Activated CD4-positive, alpha-beta T cell treated with anti-CD3 and anti-CD28 coated beads for 36 hours (primary cell): ENCODE data around the gene CHMP5. TPM values are rescaled to one million over a fixed set of nuclear protein-coding genes. Genes with fewer than 3 reads are reported as not detected.
A peak's percentile ranks its signal among the peaks of the same experiment; 100 is the strongest.

Source experiments
- ATAC-seq: fragments of 200-7000 bp; cut with Tn5 transposase; one replicate; pipeline ENCODE4 v1.10.0; 2021; ENCODE audit warnings: mild to moderate bottlenecking, moderate library complexity
- CTCF ChIA-PET: fragments of 350-600 bp; sonication (Branson Sonifier 250); formaldehyde crosslinking; loops from one replicate; lab custom pipeline; 2021; ENCODE audit warnings: antibody characterized with exemption; lab: Charles Lee
- POLR2A ChIA-PET: fragments of 350-600 bp; sonication (Branson Sonifier 250); formaldehyde crosslinking; loops from one replicate; lab custom pipeline; 2021; ENCODE audit warnings: antibody characterized with exemption, inconsistent platforms; lab: Charles Lee
- DNase-seq: peaks from one replicate; pipeline ENCODE4 v3.0.0-alpha.2; 2020
- H3K27ac Mint-ChIP-seq: one replicate; pipeline ENCODE4 v1.8.0; 2021; ENCODE audit warnings: mixed read lengths
- H3K27me3 Mint-ChIP-seq: one replicate; pipeline ENCODE4 v1.8.0; 2021; ENCODE audit warnings: mixed read lengths
- H3K36me3 Mint-ChIP-seq: one replicate; pipeline ENCODE4 v1.8.0; 2021; ENCODE audit warnings: low read depth, mixed read lengths
- H3K4me1 Mint-ChIP-seq: one replicate; pipeline ENCODE4 v1.8.0; 2021; ENCODE audit warnings: mixed read lengths
- H3K4me3 Mint-ChIP-seq: one replicate; pipeline ENCODE4 v1.8.0; 2021; ENCODE audit warnings: mild to moderate bottlenecking, moderate library complexity, mixed read lengths
- H3K9me3 Mint-ChIP-seq: one replicate; pipeline ENCODE4 v1.8.0; 2021; ENCODE audit warnings: low read depth, mixed read lengths
- intact Hi-C, 2 experiments: fragments of 100-400 bp; cut with DNase I in 1 of 2; cut with micrococcal nuclease in 1 of 2; formaldehyde crosslinking; loops; one replicate each; pipeline versions ENCODE4 v1.14.2 to v1.15.1; 2022 to 2024; cut with DNase I, micrococcal nuclease
- total RNA-seq, 2 experiments: library from RNA; stranded (reverse); gene quantifications; one replicate each; pipeline ENCODE4 v1.2.3, GENCODE V29; 2021

Gene CHMP5
- total RNA-seq, 2 experiments from 2014 or later = 102 to 106 TPM

GRCh38 chr9:33273266-33273971 is 8.6 kb downstream of the CHMP5 start:
- Mint-ChIP-seq H3K4me3 (no peak overlapping the region), H3K9me3 (no peaks in the 10 kb centered on the region), H3K27me3 (no peaks in the 10 kb centered on the region), H3K4me1 (peaks cover 8% of the 10 kb centered on the region), H3K27ac (no peak overlapping the region), H3K36me3 (peaks cover 47% of the 10 kb centered on the region)
- ChIA-PET POLR2A (interaction anchor here (0.6 to 0.7 kb wide), 4 partner anchors 60 to 1208 kb away, joined by 3 to 4 read pairs (median 3); no protein-coding TSS in a partner anchor), CTCF (interaction anchor here (1.1 to 1.6 kb wide), 3 partner anchors 10 to 17 kb away, joined by 3 to 9 read pairs (median 6); partner anchors contain the start of gene NFX1)
- intact Hi-C loops = no loop called here
- no peak for DNase-seq
- ATAC-seq = no peak

- ATAC-seq (no peak), DNase-seq (no peak)
- intact Hi-C loops = no loop called here
- ChIA-PET POLR2A (no interaction called here), CTCF (interaction anchor here (1.1 to 1.6 kb wide), 3 partner anchors 10 to 16 kb away, joined by 3 to 9 read pairs (median 6); partner anchors contain the start of gene NFX1)
- Mint-ChIP-seq H3K27me3 (no peaks in the 10 kb centered on the region), H3K4me1 (peaks cover 8% of the 10 kb centered on the region), H3K9me3 (no peaks in the 10 kb centered on the region), H3K27ac (no peak overlapping the region), H3K36me3 (peaks cover 48% of the 10 kb centered on the region), H3K4me3 (no peak overlapping the region)
These were observed 9.1 kb downstream of the CHMP5 start for GRCh38 chr9:33273972-33274328.

- Mint-ChIP-seq H3K4me3 (no peak overlapping the region), H3K4me1 (peaks cover 12% of the 10 kb centered on the region), H3K27me3 (no peaks in the 10 kb centered on the region), H3K9me3 (no peaks in the 10 kb centered on the region), H3K27ac (no peak overlapping the region), H3K36me3 (peaks cover 53% of the 10 kb centered on the region)
- ATAC-seq (no peak), DNase-seq (no peak)
- POLR2A ChIA-PET = no interaction called here
- CTCF ChIA-PET = interaction anchor here (0.6 to 1.8 kb wide), 2 partner anchors 10 to 39 kb away, joined by 3 to 13 read pairs; no protein-coding TSS in a partner anchor
- intact Hi-C loops = no loop called here
These were observed 12.6 kb downstream of the CHMP5 start for GRCh38 chr9:33277484-33277883.

- Mint-ChIP-seq H3K27ac (no peak overlapping the region), H3K36me3 (peaks cover 10% of the 10 kb centered on the region), H3K27me3 (no peaks in the 10 kb centered on the region), H3K9me3 (no peaks in the 10 kb centered on the region), H3K4me3 (no peak overlapping the region), H3K4me1 (peaks cover 20% of the 10 kb centered on the region)
- intact Hi-C loops = loop anchor here (5.0 kb wide), 3 partner anchors 92 to 437 kb away; no protein-coding TSS in a partner anchor
- DNase-seq = no peak
- ATAC-seq = no peak
- ChIA-PET CTCF (interaction anchor here (0.6 to 1.5 kb wide), 6 partner anchors 10 to 338 kb away, joined by 3 to 9 read pairs (median 4); no protein-coding TSS in a partner anchor), POLR2A (no interaction called here)
These were observed 20.7 kb downstream of the CHMP5 start for GRCh38 chr9:33285502-33285901.

- no peak overlapping the region for H3K4me3 Mint-ChIP-seq
- ChIA-PET CTCF (interaction anchor here (0.5 to 2.2 kb wide), 16 partner anchors 9 to 1346 kb away, joined by 3 to 21 read pairs (median 6); partner anchors contain the start of gene NOL6), POLR2A (interaction anchor here (0.6 kb wide), 1 partner anchor 214 kb away, joined by 3 read pairs; no protein-coding TSS in a partner anchor)
- H3K4me1 Mint-ChIP-seq = peaks cover 32% of the 10 kb centered on the region
- H3K27me3 Mint-ChIP-seq = no peaks in the 10 kb centered on the region
- no peak for ATAC-seq
- intact Hi-C loops = loop anchor here (1.0 to 5.0 kb wide), 6 partner anchors 88 to 435 kb away; no protein-coding TSS in a partner anchor
- peak overlapping the region; percentile 65 for H3K27ac Mint-ChIP-seq
- H3K36me3 Mint-ChIP-seq = peaks cover 12% of the 10 kb centered on the region
- H3K9me3 Mint-ChIP-seq = no peaks in the 10 kb centered on the region
- peak; percentile 68 for DNase-seq
These were observed 22.2 kb downstream of the CHMP5 start for GRCh38 chr9:33287087-33287490.

GRCh38 chr9:33288235-33288634 is 23.4 kb downstream of the CHMP5 start:
- H3K27ac Mint-ChIP-seq = peak overlapping the region; percentile 83
- H3K9me3 Mint-ChIP-seq = no peaks in the 10 kb centered on the region
- ATAC-seq (no peak), DNase-seq (no peak)
- ChIA-PET CTCF (interaction anchor here (0.6 to 2.2 kb wide), 8 partner anchors 9 to 184 kb away, joined by 3 to 21 read pairs (median 10); no protein-coding TSS in a partner anchor), POLR2A (interaction anchor here (0.6 kb wide), 1 partner anchor 147 kb away, joined by 3 read pairs; no protein-coding TSS in a partner anchor)
- intact Hi-C loops = loop anchor here (5.0 kb wide), 3 partner anchors 89 to 434 kb away; no protein-coding TSS in a partner anchor
- H3K4me1 Mint-ChIP-seq = peaks cover 44% of the 10 kb centered on the region
- peaks cover 19% of the 10 kb centered on the region for H3K36me3 Mint-ChIP-seq
- H3K4me3 Mint-ChIP-seq = no peak overlapping the region
- no peaks in the 10 kb centered on the region for H3K27me3 Mint-ChIP-seq

GRCh38 chr9:33288828-33289483 is 24.1 kb downstream of the CHMP5 start:
- Mint-ChIP-seq H3K27ac (peak overlapping the region; percentile 99), H3K4me1 (peaks cover 51% of the 10 kb centered on the region), H3K36me3 (peaks cover 21% of the 10 kb centered on the region), H3K27me3 (no peaks in the 10 kb centered on the region), H3K4me3 (peak overlapping the region; percentile 90), H3K9me3 (no peaks in the 10 kb centered on the region)
- DNase-seq (no peak), ATAC-seq (no peak)
- POLR2A ChIA-PET = interaction anchor here (0.6 kb wide), 1 partner anchor 146 kb away, joined by 3 read pairs; no protein-coding TSS in a partner anchor
- intact Hi-C loops = loop anchor here (5.0 kb wide), 3 partner anchors 88 to 433 kb away; no protein-coding TSS in a partner anchor
- CTCF ChIA-PET = interaction anchor here (1.5 kb wide), 1 partner anchor 19 kb away, joined by 4 read pairs; no protein-coding TSS in a partner anchor

- Mint-ChIP-seq H3K27me3 (no peaks in the 10 kb centered on the region), H3K4me1 (peaks cover 56% of the 10 kb centered on the region), H3K4me3 (peak overlapping the region; percentile 90), H3K27ac (peak overlapping the region; percentile 99), H3K36me3 (peaks cover 25% of the 10 kb centered on the region), H3K9me3 (no peaks in the 10 kb centered on the region)
- peak; percentile 56 for DNase-seq
- ChIA-PET POLR2A (interaction anchor here (0.7 to 1.4 kb wide), 6 partner anchors 32 to 264 kb away, joined by 3 to 10 read pairs (median 4); partner anchors contain the start of genes DNAJA1 and SMU1), CTCF (interaction anchor here (1.2 to 1.5 kb wide), 3 partner anchors 19 to 63 kb away, joined by 4 to 6 read pairs (median 4); no protein-coding TSS in a partner anchor)
- ATAC-seq = no peak
- intact Hi-C loops = loop anchor here (5.0 kb wide), 3 partner anchors 88 to 433 kb away; no protein-coding TSS in a partner anchor
These were observed 24.6 kb downstream of the CHMP5 start for GRCh38 chr9:33289496-33289895.

GRCh38 chr9:33289936-33290246 is 25.0 kb downstream of the CHMP5 start:
- H3K4me1 Mint-ChIP-seq = peaks cover 60% of the 10 kb centered on the region
- DNase-seq (no peak), ATAC-seq (no peak)
- H3K27me3 Mint-ChIP-seq = no peaks in the 10 kb centered on the region
- H3K9me3 Mint-ChIP-seq = no peaks in the 10 kb centered on the region
- intact Hi-C loops = loop anchor here (1.0 to 10.0 kb wide), 21 partner anchors 16 to 1785 kb away; partner anchors contain the start of genes B4GALT1 (in 2 of the 2), BAG1 (in 2 of the 2), SMU1 (in 2 of the 2) and ACO1 (in 1 of the 2)
- peaks cover 29% of the 10 kb centered on the region for H3K36me3 Mint-ChIP-seq
- H3K4me3 Mint-ChIP-seq = peak overlapping the region; percentile 90
- CTCF ChIA-PET = interaction anchor here (0.6 to 1.5 kb wide), 6 partner anchors 14 to 63 kb away, joined by 3 to 6 read pairs (median 4); no protein-coding TSS in a partner anchor
- peak overlapping the region; percentile 99 for H3K27ac Mint-ChIP-seq
- POLR2A ChIA-PET = interaction anchor here (0.6 to 1.4 kb wide), 10 partner anchors 9 to 265 kb away, joined by 3 to 10 read pairs (median 4); partner anchors contain the start of genes DNAJA1 and SMU1

- CTCF ChIA-PET = interaction anchor here (0.6 to 1.5 kb wide), 8 partner anchors 14 to 472 kb away, joined by 3 to 6 read pairs (median 3); no protein-coding TSS in a partner anchor
- POLR2A ChIA-PET = interaction anchor here (0.6 to 1.4 kb wide), 12 partner anchors 8 to 265 kb away, joined by 3 to 10 read pairs (median 4); partner anchors contain the start of genes DNAJA1 and SMU1
- intact Hi-C loops = loop anchor here (1.0 to 10.0 kb wide), 18 partner anchors 16 to 1784 kb away; partner anchors contain the start of genes B4GALT1 (in 2 of the 2), BAG1 (in 2 of the 2), SMU1 (in 2 of the 2) and ACO1 (in 1 of the 2)
- peaks cover 64% of the 10 kb centered on the region for H3K4me1 Mint-ChIP-seq
- H3K36me3 Mint-ChIP-seq = peaks cover 31% of the 10 kb centered on the region
- peak; percentile 89 for ATAC-seq
- no peaks in the 10 kb centered on the region for H3K27me3 Mint-ChIP-seq
- H3K27ac Mint-ChIP-seq = peak within 1 kb of the TSS; percentile 99
- peak; percentile 99 for DNase-seq
- no peaks in the 10 kb centered on the region for H3K9me3 Mint-ChIP-seq
- H3K4me3 Mint-ChIP-seq = peak within 1 kb of the TSS; percentile 90
These were observed 25.6 kb downstream of the CHMP5 start, which contains the start of gene NFX1 for GRCh38 chr9:33290247-33291030. TSS of gene NFX1 (plus strand) at chr9:33290516. CDS start at chr9:33290573, 57 bp downstream.
